Activated naive CD4-positive, alpha-beta T cell treated with Interleukin-2 at 50 U/mL for 16 hours (primary cell): ENCODE data around the gene OTOF.
"Not testable (repeated sequence)": the region's sequence is repeated elsewhere in the genome, so short reads cannot be mapped to it uniquely, and the experiment has no call there.

Source experiments
- DNase-seq: peaks from one replicate; pipeline ENCODE4 v3.0.0-alpha.2; 2020

The OTOF gene

GRCh38 chr2:26479789-26480565, 2.1 kb upstream of the OTOF start:
- DNase-seq, result no peak

GRCh38 chr2:26479131-26479788, 1.3 kb upstream of the OTOF start:
- DNase-seq, result no peak

GRCh38 chr2:26478366-26478765, 442 bp upstream of the OTOF start:
- DNase-seq, result no peak

- peak; percentile 4 for DNase-seq
These were observed 606 bp downstream of the OTOF start for GRCh38 chr2:26477126-26477910.

- no peak for DNase-seq
These were observed 2.0 kb downstream of the OTOF start for GRCh38 chr2:26475832-26476501.

GRCh38 chr2:26475037-26475436, 2.9 kb downstream of the OTOF start:
- no peak for DNase-seq

- DNase-seq, result no peak
These were observed 3.6 kb downstream of the OTOF start for GRCh38 chr2:26474261-26474785.

GRCh38 chr2:26473796-26474195, 4.1 kb downstream of the OTOF start:
- DNase-seq, result no peak

GRCh38 chr2:26472821-26473655, 4.9 kb downstream of the OTOF start:
- no peak for DNase-seq

- DNase-seq, result no peak
These were observed 5.9 kb downstream of the OTOF start for GRCh38 chr2:26471766-26472706.

- no peak for DNase-seq
These were observed 6.6 kb downstream of the OTOF start for GRCh38 chr2:26471289-26471688.

GRCh38 chr2:26470601-26471260, 7.2 kb downstream of the OTOF start:
- no peak for DNase-seq

- DNase-seq, result no peak
These were observed 8.0 kb downstream of the OTOF start for GRCh38 chr2:26469955-26470354.

- peak; percentile 54 for DNase-seq
These were observed 8.7 kb downstream of the OTOF start for GRCh38 chr2:26469092-26469710.

GRCh38 chr2:26468544-26468943, 9.4 kb downstream of the OTOF start:
- not testable (repeated sequence) for DNase-seq

- no peak for DNase-seq
These were observed 11.1 kb downstream of the OTOF start for GRCh38 chr2:26466662-26467310.

- DNase-seq, result no peak
These were observed 11.9 kb downstream of the OTOF start for GRCh38 chr2:26465981-26466471.

- no peak for DNase-seq
These were observed 12.5 kb downstream of the OTOF start for GRCh38 chr2:26465266-26465925.
